H1 (cell line): ENCODE results near the gene IQGAP3. TPM values are rescaled to one million over a fixed set of nuclear protein-coding genes. Genes with fewer than 3 reads are reported as not detected.

Source experiments
- KDM4A ChIP-seq: IDR thresholded peaks from one replicate; pipeline ENCODE4 v1.7.1; 2012; ENCODE audit warnings: low read depth, mild to moderate bottlenecking, moderate library complexity, low read length, inconsistent platforms; ENCODE audit not compliant: severe bottlenecking
- polyA plus RNA-seq, 7 experiments: library from polyadenylated mRNA; depleted of rRNA in 3 of 7; stranded (reverse) in 5 of 7; unstranded in 2 of 7; fragments of >200 nt in 5 of 7; fragments of 200-250 nt in 2 of 7; gene quantifications; 1 replicate in 5 of 7; 2 replicates in 1 of 7; 4 replicates in 1 of 7; pipeline versions ENCODE4 v1.2.1 to v1.2.3, GENCODE V29; 2011 to 2013; ENCODE audit warnings: missing spikeins in 2 of 7, mixed read lengths in 2 of 7
- total RNA-seq: library from RNA; stranded (reverse); fragmentation: NEBNext Ultra II Directional; extraction: Animal tissue kit (Norgen Biotek cat#: 25700); gene quantifications from 2 replicates; pipeline ENCODE4 v1.2.1, GENCODE V29; 2021

The IQGAP3 gene
- total and polyA plus RNA-seq, 2 of the 8 experiments (the other 6 are each of a cell fraction or from before 2014, with no cell fraction given), result 14.6 to 22.3 TPM

- no peak for TF ChIP-seq KDM4A
These were observed 21.3 kb upstream of the IQGAP3 start (continued) for GRCh38 chr1:156593661-156593989.
